Breast epithelium (tissue), 3 donors: ENCODE measurements around the gene ARHGEF7.

Experiments
- POLR2A ChIP-seq: fragments of 450-650 bp; IDR thresholded peaks from one replicate; pipeline ENCODE4 v1.6.1; 2016; ENCODE audit warnings: antibody characterized with exemption, mild to moderate bottlenecking, moderate library complexity
- TF ChIP-seq, protein P1 (sequence below), 3 donors: fragments of 450-650 bp; IDR thresholded peaks; one replicate each; pipeline ENCODE4 v1.5.1; 2016 to 2017; ENCODE audit warnings: antibody characterized with exemption in 3 of 3, mild to moderate bottlenecking in 3 of 3, moderate library complexity in 3 of 3

DNA sequence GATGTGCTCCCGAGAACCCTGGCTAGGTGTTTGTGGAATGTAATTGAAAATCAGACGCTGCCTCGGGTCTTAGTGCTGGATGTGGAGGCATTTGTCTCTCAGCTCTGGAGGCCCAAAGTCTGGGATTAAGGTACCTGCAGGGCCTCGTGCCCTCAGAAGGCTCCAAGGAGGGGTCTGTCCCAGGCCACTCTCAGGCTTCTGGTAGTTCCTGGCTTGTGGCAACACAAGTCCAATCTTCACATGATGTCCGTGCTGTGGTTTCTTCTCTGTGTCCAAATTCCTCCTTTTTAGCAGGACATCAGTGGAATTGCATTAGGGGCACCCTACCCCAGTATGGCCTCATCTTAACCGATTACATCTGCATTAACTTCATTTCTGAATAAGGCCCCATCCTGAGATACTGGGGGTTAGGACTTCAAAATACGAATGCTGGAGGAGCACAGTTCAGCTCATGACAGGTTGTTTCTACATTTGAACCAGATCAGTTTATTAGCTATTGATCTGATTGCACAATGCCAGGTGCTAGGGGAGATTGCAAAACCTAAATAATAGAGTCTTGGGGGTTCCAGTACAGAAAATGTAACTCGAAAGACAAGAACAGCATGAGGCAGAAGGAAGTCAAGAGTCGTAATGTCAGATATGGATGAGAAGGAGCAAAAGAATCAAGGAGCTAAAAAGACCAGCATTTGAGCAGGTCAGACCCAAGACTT lies 3.9 kb downstream of the ARHGEF7 start:
- TF ChIP-seq, protein P1, sequence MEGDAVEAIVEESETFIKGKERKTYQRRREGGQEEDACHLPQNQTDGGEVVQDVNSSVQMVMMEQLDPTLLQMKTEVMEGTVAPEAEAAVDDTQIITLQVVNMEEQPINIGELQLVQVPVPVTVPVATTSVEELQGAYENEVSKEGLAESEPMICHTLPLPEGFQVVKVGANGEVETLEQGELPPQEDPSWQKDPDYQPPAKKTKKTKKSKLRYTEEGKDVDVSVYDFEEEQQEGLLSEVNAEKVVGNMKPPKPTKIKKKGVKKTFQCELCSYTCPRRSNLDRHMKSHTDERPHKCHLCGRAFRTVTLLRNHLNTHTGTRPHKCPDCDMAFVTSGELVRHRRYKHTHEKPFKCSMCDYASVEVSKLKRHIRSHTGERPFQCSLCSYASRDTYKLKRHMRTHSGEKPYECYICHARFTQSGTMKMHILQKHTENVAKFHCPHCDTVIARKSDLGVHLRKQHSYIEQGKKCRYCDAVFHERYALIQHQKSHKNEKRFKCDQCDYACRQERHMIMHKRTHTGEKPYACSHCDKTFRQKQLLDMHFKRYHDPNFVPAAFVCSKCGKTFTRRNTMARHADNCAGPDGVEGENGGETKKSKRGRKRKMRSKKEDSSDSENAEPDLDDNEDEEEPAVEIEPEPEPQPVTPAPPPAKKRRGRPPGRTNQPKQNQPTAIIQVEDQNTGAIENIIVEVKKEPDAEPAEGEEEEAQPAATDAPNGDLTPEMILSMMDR (IDR thresholded peaks at IDR 0.05) = no peak
- TF ChIP-seq POLR2A = no peak
